Measurements from ENCODE around the gene GPR146.

DNA sequence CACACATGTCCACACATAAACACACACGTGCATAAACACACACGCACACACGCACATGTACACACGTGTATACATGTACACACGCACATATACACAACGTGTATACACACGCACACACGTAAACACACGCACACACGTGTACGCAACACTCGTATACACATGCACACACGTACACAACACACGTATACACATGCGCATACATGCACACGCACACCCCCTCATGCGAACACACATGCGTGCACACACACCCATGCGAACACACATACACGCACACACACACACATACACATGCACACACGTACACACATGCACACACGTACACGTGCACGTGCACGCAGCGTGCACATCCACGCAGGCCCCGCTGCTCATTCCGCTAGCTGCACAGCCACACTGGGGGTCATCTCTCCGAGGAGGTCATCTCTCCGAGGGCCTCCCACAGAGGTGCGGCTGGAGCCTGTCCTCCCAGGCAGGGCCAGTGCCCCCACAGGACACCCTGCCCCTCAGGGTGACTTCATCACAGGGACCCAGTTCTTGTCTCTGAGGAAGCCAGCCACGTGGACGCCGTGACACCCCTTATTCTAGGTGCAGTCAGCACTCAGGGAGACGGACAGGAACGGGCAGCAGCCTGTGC, 35.5 kb upstream of the GPR146 start:
- TF ChIP-seq FOXP2 (optimal IDR thresholded peaks at IDR 0.05; ENCODE audit: borderline replicate concordance, extremely low read depth, extremely low read length, insufficient read depth) = no peak
- no peak for TF ChIP-seq POLR2AphosphoS5 (IDR thresholded peaks at IDR 0.05; ENCODE audit: low read depth, low read length)

Data from PFSK-1 (cell line).